Activated CD8-positive, alpha-beta memory T cell treated with anti-CD3 and anti-CD28 coated beads, Interleukin-2, amount 50 U/mL, for 24 hours (primary cell): ENCODE results near the gene NUBPL.
"Not testable (repeated sequence)": the region's sequence is repeated elsewhere in the genome, so short reads cannot be mapped to it uniquely, and the experiment has no call there.

Source experiments
- DNase-seq: peaks from one replicate; pipeline ENCODE4 v3.0.0-alpha.2; 2020; ENCODE audit errors: extremely low read depth

NUBPL gene

DNA sequence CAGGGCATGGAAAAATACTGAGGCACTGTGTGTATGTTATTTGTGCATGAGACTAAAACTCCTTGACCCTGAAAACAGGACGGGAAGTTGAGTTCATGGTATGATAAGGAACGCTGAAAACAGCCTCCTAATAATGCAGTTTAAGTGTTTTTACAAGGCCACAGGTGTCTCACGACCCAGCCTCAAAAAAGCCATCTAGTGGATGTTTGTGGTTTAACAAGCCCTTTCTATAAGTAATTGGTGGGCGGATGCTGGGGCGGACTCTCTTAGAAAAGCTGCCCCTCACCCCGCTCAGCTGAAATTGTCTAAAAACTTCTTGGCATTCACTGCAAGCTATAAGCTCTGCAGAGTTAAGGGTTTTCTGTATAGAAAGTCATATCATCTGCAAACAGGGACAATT lies 184.5 kb downstream of the NUBPL start:
- DNase-seq: no peak

DNA sequence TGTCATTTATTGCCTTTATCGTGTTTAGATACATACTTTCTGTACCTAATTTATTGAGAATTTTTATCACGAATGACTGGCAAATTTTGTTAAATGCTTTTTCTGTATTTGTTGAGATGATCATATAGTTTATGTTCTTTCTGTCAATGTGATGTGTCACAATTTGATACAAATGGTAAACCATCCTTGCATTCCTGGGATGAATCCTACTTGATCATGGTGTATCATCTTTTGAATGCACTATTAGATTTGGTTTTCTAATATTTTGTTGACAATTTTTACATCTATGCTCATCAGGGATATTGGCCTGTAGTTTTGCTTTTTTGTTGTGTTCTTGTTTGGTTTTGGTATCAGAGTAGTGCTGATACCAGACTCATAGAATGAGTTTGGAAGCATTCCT lies 185.1 kb downstream of the NUBPL start:
- no peak for DNase-seq

DNA sequence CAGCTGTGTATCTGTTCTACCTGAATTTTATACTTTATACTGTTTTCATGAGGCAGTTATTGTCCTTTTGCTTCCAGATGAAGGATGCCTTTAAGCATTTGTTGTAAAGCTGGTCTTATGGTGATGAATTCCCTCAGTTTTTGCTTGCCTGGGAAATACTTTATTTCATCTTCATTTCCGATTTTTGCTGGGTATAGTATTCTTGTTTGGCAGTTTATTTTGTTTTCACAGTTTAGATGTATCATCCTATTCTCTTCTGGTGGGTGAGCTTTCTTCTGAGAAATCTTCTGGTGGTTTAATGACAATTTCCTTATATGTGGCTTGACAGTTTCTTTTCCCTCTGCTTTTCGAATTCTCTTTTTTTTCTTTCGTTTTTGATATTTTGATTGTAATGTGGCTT lies 188.1 kb downstream of the NUBPL start:
- no peak for DNase-seq

DNA sequence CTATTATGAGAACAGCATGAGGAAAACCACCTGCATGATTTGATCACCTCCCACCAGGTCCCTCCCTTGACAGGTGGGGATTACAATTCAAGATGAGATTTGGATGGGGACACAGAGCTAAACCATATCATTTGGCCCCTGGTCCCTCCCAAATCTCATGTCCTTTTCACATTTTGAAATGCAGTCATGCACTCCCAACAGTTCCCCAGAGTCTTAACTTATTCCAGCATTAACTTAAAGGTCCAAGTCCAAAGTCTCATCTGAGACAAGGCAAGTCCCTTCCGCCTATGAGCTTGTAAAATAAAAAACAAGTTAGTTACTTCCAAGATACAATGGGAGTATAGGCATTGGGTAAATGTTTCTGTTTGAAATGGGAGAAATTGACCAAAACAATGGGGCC lies 189.8 kb downstream of the NUBPL start:
- not testable (repeated sequence) for DNase-seq

DNA sequence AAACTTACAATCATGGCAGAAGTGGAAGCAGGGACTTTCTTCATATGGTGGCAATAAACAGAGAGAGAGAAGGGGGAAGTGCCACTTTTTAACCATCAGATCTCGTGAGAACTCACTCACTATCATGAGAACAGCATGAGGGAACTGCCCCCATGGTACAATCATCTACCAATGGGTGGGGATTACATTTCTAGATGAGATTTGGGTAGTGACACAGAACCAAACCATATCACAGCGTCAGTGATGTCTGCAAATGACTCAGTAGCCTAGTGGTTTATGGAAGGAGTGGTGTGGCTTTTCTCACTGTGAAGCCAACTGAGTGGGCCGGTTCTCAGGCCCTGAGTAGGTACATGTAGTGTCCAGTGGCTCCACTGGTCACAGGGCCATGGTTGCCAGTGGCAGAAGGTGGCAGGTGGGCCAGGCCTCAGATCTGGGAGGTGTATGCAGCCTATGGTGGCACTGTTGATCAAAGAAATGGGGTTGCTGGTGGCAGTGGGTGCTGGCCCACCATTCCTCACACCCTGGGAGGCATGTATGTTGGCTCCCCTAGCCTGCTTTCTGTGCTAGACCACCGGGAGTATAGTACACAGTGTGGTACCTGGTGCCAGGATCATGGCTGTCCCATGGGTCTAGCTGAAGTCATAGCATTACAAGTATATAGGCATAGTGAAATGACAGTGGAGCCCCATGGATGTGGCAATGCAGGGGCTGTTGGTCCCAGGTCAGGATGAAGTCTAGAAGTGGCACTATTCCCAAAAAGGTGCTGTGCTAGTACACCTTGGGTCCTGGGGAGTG lies 191.9 kb downstream of the NUBPL start:
- DNase-seq: no peak

DNA sequence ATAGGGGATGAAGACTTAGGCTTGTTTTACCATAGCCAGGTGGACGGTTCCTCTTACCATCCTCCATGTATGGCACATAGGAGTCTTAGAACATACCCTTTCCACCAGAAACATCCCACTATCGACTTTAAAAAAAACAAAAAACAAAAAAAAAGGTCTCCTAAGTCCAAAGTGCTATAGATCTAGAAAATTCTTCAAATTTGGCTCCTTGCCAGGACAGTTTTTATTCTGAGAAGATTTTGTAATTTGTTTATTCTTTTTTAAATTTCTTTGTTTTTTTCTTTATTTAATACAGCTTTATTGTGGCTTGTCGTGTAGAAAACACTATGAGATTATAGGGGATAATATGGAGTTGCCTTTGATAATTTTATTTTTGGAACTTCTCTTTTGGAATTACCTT lies 197.7 kb downstream of the NUBPL start:
- no peak for DNase-seq

DNA sequence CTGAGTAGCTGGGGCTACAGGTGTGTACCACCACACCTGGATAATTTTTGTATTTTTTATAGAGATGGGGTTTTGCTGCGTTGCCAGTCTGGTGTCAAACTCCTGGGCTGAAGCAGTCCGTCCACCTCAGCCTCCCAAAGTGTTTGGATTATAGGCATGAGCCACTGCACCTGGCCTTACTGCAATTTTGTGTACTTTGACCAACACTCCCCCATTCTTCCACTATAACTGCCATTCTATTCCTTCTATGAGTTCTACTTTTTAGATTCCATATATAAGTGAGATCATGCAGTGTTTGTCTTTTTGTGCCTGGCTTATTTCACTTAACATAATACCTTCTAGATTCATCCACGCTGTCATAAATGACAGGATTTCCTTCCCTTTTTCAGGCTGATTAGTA lies 199.1 kb downstream of the NUBPL start:
- no peak for DNase-seq

DNA sequence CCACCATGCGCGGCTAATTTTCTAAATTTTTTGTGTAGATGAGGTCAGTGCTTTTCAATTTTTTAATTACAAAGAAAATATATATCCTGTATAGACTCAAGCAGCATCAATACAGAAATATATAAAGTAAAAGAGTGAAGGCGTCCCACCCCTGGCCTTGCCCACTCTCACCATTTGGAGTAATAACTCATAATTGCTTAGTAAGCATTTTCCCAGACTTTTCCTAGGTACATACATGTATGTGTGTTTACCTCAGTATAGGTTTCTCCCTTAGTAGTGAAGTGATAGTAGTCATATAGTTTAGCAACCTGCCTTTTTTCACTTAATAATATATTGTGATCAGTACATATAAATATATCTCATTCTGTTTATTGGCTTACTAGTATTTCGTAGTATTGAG lies 200.1 kb downstream of the NUBPL start:
- no peak for DNase-seq

DNA sequence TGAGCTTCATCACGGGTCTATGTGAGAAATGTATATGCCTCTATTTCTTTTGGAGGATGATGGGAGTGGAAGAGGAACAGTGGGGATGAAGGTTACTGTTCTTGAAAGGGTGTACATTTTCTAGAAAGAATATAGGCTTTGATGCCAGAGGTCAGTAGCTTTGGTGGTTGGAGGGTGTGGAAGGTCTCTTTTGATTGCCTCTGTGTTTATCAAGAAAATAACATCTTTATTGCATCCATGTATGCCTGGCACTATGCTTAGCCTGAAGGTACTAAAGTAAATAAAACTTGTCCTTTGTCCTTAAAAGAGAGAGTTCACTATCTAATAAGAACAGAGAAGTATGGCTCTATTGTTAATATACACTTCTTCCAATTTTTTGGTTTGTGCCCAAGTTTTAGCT lies 201.8 kb downstream of the NUBPL start:
- no peak for DNase-seq

DNA sequence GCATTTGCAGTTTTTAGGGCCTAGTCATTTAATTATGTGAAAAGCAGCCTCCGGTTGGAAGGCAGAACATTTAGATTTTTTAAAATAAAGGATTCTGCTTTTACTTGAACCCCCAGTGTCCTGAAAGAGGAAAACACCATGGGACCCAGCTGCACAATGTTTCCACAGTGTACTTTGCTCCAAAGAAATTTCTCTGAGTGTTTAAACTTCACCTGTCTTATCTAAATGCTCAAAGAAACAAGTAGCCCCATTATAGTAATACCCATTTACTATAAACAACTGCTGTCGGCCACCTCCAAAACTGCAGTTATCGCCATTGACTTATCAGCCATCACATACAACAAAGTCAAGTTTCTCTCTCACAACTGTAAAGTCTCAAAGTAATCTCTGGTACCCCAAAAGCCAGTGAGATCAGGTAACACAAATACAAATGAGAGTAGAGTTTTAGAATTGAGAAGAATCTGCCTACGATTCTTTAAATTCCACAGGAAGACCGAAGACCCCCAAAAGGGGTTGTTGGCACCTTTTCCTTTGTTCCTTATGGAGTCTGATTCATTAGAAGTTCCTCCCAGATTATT lies 205.2 kb downstream of the NUBPL start:
- no peak for DNase-seq

DNA sequence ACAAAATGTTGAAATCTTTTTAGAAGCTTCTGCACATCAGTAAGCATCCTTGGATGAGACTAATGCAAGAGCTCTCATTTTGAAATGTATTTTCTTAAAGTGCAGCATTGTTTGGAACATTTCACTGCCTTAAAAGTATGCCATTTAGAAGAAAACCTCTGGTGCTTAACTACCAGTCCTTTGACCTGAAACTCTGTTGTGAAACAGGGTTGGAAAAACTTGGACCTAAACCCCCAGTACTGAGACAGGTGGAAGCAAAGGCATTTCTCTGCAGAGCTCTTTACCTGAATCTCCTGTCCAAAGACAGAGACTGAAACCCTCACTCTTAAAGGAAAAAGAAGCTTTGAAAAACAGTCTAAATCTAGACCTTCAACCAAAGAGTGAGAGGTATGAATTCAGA lies 207.2 kb downstream of the NUBPL start:
- DNase-seq: no peak

DNA sequence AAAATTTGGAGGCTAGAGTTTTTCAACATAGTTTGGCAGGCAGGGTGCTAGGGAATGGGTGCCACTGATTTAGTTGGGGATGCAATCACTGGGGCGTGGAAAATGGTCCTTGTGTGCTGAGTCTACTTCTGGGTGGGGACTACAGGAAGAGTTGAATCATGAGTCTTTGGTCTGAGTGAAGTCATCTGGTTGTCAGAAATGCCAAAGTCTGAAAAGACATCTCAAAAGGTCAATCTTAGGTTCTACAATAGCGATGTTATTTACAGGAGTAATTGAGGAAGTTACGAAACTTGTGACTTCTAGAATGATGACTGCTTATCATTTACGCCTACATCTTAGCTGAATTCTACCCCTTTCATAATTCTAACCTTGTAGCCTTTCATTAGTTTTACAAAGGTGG lies 209.1 kb downstream of the NUBPL start:
- DNase-seq: no peak

DNA sequence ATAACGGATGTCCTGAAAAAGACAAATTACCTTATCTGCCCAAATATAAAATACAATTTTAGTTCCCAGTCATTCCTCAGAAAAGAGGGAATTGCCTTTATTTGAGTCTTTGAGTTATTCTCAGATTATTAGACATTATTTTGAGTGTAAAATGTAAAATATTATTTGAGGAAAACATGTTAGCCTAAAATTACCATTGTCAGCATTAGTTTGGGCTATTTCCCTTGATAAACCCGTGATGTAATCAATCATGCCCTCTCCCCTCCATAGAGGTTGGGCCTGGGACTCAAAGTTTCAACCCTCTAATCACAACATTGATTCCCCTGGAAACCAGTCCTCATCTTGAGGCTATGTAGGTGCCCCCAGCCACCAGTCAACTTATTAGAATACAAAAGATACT lies 213.4 kb downstream of the NUBPL start:
- DNase-seq: no peak

DNA sequence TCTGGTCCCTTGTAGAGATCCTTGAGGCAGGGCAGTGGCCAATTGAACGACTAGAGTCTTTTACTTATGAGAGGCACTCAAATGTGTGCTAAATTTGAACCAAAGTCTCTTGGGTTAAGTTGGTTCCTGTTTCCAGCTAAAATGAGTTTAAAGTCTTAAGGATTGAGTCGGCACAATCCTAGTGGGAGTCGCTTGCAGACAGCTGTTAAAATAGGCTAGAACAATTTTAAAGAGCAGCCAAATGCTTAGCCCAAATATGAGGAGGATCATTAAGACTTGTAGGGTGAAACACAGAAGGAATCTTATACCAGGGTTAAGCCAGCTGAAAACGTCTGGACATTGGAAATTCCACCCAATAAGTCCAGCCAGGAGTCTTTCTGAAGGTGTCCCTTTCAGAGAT lies 216.1 kb downstream of the NUBPL start:
- no peak for DNase-seq

DNA sequence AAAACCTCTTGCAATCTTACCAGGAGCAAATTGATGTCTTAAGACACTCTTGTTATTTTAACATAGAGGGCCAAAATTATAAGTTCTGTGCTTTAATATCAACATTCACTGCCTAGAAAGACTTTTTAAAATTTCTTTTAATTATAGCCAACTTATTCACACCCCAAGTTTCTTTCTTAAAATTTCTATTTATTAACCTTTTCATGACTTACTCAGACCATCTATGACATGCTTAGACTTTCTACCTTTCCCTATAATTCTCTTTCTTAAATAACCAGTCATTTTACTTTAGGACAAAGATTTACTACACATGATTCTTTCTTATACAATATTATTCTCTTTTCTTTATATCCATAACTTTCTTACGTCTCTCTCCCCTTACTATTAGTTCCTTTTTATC lies 220.4 kb downstream of the NUBPL start:
- DNase-seq: no peak

DNA sequence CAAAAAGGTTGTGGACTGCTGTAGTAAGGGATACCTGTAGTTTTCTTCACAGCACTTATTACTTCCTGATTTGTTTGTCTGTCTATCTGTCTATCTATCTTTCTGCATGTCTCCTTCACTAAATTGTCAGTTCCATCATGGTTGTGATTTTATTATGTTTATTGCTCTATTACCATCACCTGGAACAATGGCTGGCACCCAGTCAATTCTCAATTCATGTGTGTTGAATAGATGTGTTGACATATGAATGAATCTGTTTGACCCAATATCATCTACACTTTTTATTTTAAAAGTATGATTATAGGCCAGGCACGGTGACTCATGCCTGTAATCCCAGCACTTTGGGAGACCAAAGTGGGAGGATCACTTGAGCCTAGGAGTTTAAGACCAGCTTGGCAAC lies 224.4 kb downstream of the NUBPL start:
- no peak for DNase-seq

DNA sequence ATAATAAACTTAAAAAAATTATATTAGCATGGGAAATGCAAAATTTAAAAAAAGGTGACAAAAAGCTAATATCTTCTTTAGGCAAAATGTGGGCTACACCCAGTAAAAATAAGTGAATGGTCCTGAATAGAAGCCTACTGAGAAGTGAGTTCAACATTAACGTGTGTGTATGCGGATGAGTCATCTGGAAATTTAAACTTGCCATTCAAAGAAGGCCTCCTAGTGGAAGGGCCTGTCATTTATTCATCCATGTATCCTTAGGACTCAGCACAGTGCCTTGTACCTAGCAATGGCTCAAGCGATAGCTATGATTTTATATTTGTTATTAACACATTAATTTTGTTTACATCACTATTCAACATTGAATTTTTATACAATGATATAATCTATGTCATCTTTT lies 226.2 kb downstream of the NUBPL start:
- no peak for DNase-seq

DNA sequence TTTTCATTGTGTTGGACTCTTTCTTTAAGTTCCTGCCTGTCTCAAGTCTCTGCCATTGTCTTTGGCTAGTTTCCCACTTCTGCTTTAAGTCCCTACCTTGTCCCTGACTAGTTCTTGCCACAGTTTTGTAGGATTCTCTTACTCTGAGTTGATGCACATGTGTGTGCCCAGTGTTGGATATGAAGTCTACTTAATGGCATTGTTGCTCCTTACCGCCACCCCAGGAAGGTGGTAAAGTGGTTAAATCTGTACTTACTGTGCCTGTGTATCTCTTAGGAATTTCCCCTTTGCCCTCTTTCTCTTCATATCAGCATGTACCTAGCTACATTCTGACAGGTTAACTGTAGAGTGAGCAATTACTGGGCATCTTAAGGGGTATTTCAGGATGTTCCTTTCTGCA lies 227.1 kb downstream of the NUBPL start:
- no peak for DNase-seq

DNA sequence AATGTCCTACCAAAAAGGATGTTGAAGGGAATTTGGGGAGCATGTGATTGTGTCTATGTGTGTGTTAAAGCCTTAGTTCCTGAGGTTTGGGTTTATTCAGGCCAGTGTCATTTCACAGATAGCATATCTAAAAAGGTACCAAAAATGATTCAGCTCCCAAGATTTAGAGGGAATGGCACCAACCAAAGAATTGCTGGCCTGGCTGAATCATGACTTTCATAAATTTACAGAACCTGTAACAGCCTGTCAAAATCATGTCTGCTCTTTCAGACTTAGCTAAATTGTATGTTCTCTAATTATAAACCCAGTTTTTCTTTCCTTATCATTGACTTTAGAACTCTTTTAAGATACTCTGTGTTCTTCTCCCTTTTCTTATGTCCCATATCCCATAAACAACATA lies 231.5 kb downstream of the NUBPL start:
- no peak for DNase-seq

DNA sequence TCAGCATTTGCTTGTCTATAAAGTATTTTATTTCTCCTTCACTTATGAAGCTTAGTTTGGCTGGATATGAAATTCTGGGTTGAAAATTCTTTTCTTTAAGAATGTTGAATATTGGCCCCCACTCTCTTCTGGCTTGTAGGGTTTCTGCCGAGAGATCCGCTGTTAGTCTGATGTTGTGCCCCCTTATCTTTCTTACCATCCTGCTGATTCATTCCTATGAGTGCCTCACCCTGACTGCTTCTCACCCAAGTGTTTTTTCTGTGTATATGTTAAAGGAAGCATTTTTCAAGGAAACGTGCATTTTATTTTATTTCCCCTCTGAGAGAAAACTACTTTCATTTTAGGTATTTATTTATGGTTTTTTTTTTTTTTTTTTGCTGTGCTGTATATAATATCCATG lies 236.7 kb downstream of the NUBPL start:
- DNase-seq: not testable (repeated sequence)

DNA sequence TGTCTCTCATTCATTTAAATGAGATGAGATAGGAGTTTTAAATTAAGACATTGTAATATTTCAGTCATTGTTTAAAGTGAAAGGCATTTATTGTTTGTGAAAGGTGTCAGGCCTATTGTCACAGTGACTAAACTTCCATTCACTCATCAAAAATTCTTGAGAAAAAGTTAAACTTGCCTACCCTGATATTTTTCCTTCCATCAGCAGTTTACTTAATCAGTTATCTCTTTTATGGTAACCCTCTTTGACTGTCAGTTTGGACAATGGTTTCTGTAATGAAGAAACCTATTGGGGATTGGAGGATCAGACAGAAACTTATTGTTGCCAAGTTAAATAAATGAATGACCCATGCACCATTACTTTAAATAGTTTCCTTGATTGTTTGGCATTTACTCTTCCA lies 241.6 kb downstream of the NUBPL start:
- no peak for DNase-seq

DNA sequence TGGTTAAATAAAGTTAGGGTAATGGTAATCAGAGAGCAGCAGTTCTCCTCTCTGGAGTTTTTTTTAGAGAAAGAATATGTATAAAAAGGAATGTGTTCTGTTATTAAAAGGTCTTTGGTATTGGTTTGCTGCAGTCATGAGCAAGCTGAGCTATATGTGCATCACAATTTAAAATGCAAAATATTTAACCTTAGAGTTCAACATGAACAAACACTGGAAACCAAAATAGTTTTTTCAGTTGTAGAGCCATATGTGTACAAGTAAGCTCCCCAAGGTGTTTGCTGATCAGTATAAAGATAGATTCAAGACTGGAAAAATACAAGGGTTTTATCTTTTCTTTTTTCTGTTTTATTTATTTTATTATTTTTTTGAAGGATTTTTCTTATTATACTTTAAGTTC lies 245.0 kb downstream of the NUBPL start:
- no peak for DNase-seq

DNA sequence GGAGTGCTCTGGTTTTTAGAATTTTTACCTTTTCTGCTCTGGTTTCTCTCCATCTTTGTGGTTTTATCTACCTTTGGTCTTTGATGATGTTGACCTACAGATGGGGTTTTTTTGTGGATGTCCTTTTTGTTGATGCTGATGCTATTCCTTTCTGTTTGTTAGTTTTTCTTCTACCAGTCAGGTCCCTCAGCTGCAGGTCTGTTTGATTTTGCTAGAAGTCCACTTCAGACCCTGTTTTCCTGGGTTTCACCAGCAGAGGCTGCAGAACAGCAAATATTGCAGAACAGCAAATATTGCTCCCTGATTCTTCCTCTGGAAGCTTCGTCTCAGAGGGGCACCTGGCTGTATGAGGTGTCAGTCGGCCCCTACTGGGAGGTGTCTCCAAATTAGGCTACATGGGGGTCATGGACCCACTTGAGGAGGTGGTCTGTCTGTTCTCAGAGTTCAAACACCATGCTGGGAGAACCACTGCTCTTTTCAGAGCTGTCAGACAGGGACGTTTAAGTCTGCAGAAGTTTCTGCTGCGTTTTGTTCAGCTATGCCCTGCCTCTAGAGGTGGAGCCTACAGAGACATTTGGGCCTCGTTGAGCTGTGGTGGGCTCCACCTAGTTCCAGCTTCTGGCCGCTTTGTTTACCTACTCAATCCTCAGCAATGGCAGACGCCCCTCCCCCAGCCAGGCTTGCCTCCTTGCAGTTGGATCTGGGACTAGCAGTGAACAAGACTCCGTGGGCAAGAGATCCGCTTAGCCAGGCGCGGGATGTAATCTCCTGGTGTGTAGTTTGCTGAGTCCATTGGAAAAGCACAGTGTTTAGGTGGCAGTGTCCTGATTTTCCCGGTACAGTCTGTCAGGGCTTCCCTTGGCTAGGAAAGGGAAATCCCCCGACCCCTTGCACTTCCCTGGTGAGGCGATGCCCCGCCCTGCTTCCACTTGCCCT lies 250.8 kb downstream of the NUBPL start:
- not testable (repeated sequence) for DNase-seq
